ENCODE results near the gene MXRA8. TPM values are rescaled to one million over a fixed set of nuclear protein-coding genes. Genes with fewer than 3 reads are reported as not detected.

The MXRA8 gene
- total RNA-seq, 2 donors from 2014 or later, result 28.3 to 29.2 TPM

DNA sequence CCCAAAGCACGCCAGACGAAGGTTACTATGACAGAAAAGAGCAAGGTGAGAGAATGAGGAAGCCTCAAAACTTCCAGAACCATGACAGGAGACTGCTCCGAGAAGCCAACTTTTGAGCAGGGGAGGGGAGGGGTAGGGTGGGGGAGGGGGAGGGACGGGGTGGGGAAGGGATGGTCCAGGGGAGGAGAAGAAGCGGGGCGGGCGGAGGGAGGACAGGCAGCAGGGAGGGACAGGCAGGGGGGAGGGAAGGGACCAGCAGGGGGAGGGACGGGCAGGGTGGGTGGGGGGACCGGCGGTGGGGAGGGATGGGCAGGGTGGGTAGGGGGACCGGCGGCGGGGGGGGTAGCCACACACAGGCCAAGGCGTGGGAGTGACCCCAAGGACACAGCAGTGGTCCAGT lies 35.9 kb downstream of the MXRA8 start:
- H3K27me3 ChIP-seq (ENCODE audit: control insufficient read depth, insufficient read depth, low read length, poor library complexity, severe bottlenecking), result no peaks in the 10 kb centered on the region
- Mint-ChIP-seq H3K4me3 (peak overlapping the region; percentile 59), H3K27ac (peak overlapping the region; percentile 44), H3K4me1 (peaks cover 5% of the 10 kb centered on the region), H3K27me3 (ENCODE audit: insufficient read depth) (no peaks in the 10 kb centered on the region), H3K9me3 (no peaks in the 10 kb centered on the region), H3K36me3 (ENCODE audit: low read depth) (peaks cover 21% of the 10 kb centered on the region)
- H3K4me1 ChIP-seq (ENCODE audit: control insufficient read depth, insufficient read depth, low read length), result no peaks in the 10 kb centered on the region
- DNase-seq, result no peak
- no peak overlapping the region for H3K9ac ChIP-seq (ENCODE audit: extremely low read depth, low read length, poor library complexity, severe bottlenecking)
- H3K9me3 ChIP-seq (ENCODE audit: control insufficient read depth, low read length), result no peaks in the 10 kb centered on the region
- no peak overlapping the region for H3K4me3 ChIP-seq (ENCODE audit: low read length)
- 89 to 95% methylated on average over 2 to 6 of the region's 14 CpGs for WGBS, 2 experiments (ENCODE audit: insufficient coverage in 1 of 2, insufficient read length in 1 of 2)
- H3K36me3 ChIP-seq (ENCODE audit: control insufficient read depth, insufficient read depth, low read length), result peaks cover 20% of the 10 kb centered on the region
- no peak overlapping the region for H3K27ac ChIP-seq (ENCODE audit: low read depth, low read length)
- TF ChIP-seq, protein P1, sequence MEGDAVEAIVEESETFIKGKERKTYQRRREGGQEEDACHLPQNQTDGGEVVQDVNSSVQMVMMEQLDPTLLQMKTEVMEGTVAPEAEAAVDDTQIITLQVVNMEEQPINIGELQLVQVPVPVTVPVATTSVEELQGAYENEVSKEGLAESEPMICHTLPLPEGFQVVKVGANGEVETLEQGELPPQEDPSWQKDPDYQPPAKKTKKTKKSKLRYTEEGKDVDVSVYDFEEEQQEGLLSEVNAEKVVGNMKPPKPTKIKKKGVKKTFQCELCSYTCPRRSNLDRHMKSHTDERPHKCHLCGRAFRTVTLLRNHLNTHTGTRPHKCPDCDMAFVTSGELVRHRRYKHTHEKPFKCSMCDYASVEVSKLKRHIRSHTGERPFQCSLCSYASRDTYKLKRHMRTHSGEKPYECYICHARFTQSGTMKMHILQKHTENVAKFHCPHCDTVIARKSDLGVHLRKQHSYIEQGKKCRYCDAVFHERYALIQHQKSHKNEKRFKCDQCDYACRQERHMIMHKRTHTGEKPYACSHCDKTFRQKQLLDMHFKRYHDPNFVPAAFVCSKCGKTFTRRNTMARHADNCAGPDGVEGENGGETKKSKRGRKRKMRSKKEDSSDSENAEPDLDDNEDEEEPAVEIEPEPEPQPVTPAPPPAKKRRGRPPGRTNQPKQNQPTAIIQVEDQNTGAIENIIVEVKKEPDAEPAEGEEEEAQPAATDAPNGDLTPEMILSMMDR (conservative IDR thresholded peaks at IDR 0.05), result no peak

GRCh38 chr1:1321477-1321876 lies 36.9 kb downstream of the MXRA8 start:
- no peak for DNase-seq
- no peaks in the 10 kb centered on the region for H3K27me3 Mint-ChIP-seq (ENCODE audit: insufficient read depth)
- Histone ChIP-seq H3K4me1 (ENCODE audit: control insufficient read depth, insufficient read depth, low read length) (no peaks in the 10 kb centered on the region), H3K36me3 (ENCODE audit: control insufficient read depth, insufficient read depth, low read length) (peaks cover 24% of the 10 kb centered on the region), H3K27ac (ENCODE audit: low read depth, low read length) (no peak overlapping the region), H3K4me3 (ENCODE audit: low read length) (no peak overlapping the region), H3K9ac (ENCODE audit: extremely low read depth, low read length, poor library complexity, severe bottlenecking) (no peak overlapping the region), H3K27me3 (ENCODE audit: control insufficient read depth, insufficient read depth, low read length, poor library complexity, severe bottlenecking) (no peaks in the 10 kb centered on the region), H3K9me3 (ENCODE audit: control insufficient read depth, low read length) (no peaks in the 10 kb centered on the region)
- H3K4me3 Mint-ChIP-seq, result no peak overlapping the region
- peaks cover 23% of the 10 kb centered on the region for H3K36me3 Mint-ChIP-seq (ENCODE audit: low read depth)
- H3K4me1 Mint-ChIP-seq, result peaks cover 5% of the 10 kb centered on the region
- 90 to 93% methylated on average over 4 to 8 of the region's 8 CpGs for WGBS, 2 experiments (ENCODE audit: insufficient coverage in 1 of 2, insufficient read length in 1 of 2)
- no peaks in the 10 kb centered on the region for H3K9me3 Mint-ChIP-seq
- H3K27ac Mint-ChIP-seq, result no peak overlapping the region
- TF ChIP-seq, protein P1 (conservative IDR thresholded peaks at IDR 0.05), result no peak

GRCh38 chr1:1320666-1321448 lies 37.5 kb downstream of the MXRA8 start:
- peaks cover 6% of the 10 kb centered on the region for H3K4me1 Mint-ChIP-seq
- no peak overlapping the region for H3K27ac Mint-ChIP-seq
- TF ChIP-seq, protein P1 (conservative IDR thresholded peaks at IDR 0.05), result no peak
- H3K4me1 ChIP-seq (ENCODE audit: control insufficient read depth, insufficient read depth, low read length), result no peaks in the 10 kb centered on the region
- no peaks in the 10 kb centered on the region for H3K9me3 ChIP-seq (ENCODE audit: control insufficient read depth, low read length)
- H3K27ac ChIP-seq (ENCODE audit: low read depth, low read length), result no peak overlapping the region
- no peaks in the 10 kb centered on the region for H3K9me3 Mint-ChIP-seq
- H3K36me3 ChIP-seq (ENCODE audit: control insufficient read depth, insufficient read depth, low read length), result peaks cover 24% of the 10 kb centered on the region
- no peak for DNase-seq
- no peak overlapping the region for H3K4me3 ChIP-seq (ENCODE audit: low read length)
- H3K27me3 Mint-ChIP-seq (ENCODE audit: insufficient read depth), result no peaks in the 10 kb centered on the region
- no peaks in the 10 kb centered on the region for H3K27me3 ChIP-seq (ENCODE audit: control insufficient read depth, insufficient read depth, low read length, poor library complexity, severe bottlenecking)
- peaks cover 27% of the 10 kb centered on the region for H3K36me3 Mint-ChIP-seq (ENCODE audit: low read depth)
- WGBS, 2 experiments (ENCODE audit: insufficient coverage in 1 of 2, insufficient read length in 1 of 2), result 93 to 96% methylated on average over 18 to 23 of the region's 23 CpGs
- H3K9ac ChIP-seq (ENCODE audit: extremely low read depth, low read length, poor library complexity, severe bottlenecking), result no peak overlapping the region
- no peak overlapping the region for H3K4me3 Mint-ChIP-seq

Measured in endodermal cell (in vitro differentiated cells).